GM15510 (cell line): Measurements from ENCODE around the gene RB1.

ENCODE experiments used
- POLR2A ChIP-seq: IDR thresholded peaks from 3 replicates; pipeline ENCODE4 v1.6.1; 2011; ENCODE audit warnings: borderline replicate concordance; ENCODE audit not compliant: insufficient read length; ENCODE audit errors: extremely low read depth

The RB1 gene

DNA sequence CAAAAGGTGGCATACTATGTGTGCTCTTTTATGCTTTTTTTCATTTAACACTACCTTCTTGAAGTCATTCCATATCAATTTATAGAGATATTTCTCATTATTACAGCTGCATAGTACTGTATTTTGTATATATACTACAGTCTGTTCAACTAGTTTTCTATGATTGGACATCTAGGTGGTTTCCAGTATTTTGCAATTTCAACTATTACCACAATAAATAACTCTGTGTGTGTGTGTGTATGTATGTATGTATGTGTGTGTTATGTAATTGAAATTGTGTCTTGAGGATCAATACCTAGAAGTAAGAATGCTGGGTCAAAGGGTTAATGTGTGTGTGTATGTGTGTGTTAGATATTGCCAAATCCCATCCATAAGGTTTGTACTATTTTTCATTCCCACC is 102.3 kb downstream of the RB1 start:
- TF ChIP-seq POLR2A = no peak

DNA sequence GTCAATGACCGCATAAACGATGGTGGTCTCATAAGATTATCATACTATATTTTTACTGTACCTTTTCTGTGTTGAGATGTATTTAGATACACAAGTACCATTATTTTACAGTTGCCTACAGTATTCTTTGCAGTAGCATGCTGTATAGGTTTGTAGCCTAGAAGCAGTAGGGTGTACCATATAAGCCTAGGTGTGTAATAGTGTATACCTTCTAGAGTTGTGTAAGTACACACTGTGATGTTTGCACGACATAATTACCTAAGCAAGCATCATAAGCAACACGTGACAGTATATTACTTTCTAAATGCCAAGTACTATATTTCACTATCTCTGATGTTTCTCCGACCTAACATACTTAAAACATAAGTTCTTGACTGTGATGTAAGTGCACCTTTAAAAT is 106.6 kb downstream of the RB1 start:
- TF ChIP-seq POLR2A = no peak

DNA sequence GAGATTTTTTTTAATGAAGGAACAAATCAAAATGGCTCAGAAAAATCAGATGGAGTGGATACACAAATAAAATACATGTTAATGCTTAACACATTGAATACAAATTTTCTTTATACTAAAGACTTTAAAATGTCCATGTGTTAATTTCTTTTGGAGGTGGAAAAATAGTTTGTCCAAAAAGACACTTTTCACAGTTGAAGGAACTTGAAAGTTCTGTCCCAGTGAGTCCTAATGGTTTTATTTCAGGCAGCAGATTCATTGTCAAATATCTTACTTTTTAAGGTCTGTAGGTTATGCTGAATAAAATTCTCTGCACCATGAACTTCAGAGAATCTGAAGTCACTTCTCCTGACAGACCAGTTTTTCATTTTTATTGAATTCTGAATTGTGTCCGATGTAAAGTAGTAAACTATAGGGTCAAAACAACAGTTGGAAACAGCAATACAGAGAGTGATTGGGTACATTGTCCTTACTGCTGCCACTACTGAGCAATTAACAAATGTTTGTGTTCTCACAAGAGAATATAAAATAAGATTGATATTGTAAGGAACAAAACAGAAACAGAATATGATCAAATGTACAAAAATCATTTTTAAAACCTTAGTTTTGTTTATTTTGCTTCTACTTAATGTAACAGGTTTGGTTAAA is 107.7 kb downstream of the RB1 start:
- TF ChIP-seq POLR2A = no peak

DNA sequence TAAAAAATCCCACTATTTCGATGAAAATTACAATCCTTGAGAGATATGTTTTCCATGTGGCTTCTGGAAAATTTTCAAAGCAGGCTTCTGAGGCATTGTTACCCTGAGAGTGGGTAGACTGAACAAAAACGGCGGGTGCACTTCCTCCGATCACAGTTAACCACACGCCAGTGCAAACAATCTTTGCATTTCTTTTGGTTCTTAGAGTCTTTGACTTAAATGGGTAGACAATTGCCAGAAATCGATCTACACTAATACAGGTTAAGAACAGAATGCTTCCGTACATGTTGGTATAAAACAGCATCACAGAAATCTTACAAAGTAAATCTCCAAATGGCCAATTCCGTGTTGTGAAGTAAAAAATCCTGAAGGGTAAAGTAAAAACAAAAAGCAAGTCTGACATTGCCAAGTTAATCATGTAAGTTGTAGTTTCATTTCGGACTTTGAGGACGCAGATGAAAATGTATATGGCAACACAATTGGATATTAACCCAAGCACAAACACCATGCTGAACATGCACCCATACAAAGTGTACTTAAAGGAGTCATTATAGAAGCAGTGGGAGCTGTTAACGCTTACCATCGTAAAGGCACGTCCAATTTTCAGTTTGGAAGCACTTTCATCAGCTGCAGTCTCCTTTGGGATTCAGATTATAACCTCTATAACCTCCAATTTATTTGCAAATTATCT is 108.4 kb downstream of the RB1 start:
- no peak for TF ChIP-seq POLR2A

DNA sequence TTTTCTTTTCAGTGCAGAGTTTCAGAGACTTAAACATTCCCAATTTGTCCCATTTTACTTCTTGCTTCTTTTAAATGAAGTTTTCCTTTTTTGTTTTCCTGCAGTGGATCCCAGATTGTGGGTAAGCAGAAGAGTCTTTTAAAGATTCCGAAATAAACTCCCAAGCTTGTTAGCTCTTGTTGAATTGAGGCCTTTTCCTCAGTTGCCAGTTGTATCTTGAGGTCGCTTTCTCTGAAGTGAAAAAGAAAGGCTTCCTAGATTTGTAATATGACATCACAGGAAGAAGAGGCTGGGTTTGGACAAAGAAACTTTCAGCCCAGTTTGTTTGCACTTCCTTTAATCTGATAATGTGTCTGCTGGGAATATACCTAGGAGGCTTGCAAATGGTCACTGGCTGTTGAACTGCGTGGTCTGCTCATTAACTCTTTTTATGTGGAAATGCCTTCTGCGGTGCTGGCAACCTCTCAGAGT is 109.4 kb downstream of the RB1 start, which contains the start of gene LPAR6:
Gene LPAR6 (minus strand): TSS at position 233 of the 471 bp plus-strand sequence. CDS start 690 bp downstream, outside the sequence.
- no peak for TF ChIP-seq POLR2A

DNA sequence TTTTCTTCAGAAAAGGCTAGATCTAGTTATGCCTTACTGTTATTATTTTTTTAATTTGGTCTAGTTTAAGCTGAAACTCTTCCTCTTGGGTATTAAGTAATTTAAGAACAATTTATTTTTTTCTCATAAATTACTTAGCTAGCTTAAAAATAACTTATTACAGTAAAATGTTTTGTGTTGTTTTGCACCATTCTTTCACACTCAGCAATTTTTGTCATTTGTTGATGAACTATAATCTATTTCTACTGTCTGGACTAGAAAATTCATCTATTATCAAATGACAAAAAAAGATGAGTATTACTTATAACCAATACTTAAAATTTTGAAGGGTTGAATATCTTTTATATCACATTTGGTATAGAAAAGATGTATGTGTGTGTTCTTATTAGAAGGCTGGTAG is 111.0 kb downstream of the RB1 start:
- TF ChIP-seq POLR2A = no peak

DNA sequence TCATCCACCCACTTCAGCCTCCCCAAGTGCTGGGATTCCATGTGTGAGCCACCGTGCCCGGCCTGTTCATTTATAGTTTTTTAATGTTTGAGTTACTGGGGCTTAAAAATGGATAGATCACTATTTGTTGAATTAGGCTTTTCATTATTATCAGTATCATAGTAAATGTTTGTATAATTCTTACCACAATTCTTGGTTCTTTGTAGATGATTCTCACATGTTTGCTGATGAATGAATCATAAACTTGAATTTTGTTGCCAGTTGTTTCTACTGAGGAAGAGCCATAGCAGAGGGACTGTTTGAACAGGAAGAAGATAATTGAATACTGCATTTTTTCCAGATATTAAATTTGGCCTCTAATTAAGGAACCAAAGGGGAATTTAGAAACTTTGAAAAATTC is 112.0 kb downstream of the RB1 start:
- no peak for TF ChIP-seq POLR2A

DNA sequence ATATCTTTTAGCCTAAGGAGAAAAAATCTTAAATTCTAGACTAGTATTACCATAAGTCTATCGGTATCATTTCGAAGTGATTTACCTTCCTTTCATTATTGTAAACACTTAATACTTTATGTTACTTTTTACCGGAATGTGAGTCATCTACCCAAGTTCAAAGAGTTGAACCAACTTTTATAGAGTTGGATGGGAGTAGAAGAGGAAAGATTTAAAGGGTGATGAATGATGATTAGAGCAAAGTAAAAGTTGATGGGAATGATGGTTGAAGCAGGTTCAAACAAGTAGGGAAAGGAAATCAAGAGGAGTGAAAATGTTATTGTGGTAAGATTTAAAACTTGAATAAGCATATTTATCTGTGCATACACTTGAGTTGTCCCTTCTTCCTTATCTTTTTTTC is 120.7 kb downstream of the RB1 start:
- TF ChIP-seq POLR2A = no peak

DNA sequence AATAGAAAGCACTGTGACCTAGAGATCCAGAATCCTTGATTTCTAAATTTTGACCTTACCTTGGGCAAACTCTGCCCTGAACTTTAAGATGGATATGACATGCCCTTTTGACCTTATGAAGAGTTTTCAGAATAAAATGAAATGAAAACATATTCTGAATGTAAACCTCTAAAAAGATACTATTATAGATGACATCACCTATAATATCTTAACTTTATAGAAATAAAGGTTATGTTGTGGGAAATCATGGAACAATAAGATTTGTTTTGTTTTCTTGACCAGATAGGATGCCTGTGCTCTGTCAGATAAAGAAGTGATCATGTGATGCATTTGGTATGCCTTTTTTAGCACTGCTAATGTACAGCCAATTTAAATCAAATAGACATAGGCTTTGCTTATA is 122.5 kb downstream of the RB1 start:
- no peak for TF ChIP-seq POLR2A

DNA sequence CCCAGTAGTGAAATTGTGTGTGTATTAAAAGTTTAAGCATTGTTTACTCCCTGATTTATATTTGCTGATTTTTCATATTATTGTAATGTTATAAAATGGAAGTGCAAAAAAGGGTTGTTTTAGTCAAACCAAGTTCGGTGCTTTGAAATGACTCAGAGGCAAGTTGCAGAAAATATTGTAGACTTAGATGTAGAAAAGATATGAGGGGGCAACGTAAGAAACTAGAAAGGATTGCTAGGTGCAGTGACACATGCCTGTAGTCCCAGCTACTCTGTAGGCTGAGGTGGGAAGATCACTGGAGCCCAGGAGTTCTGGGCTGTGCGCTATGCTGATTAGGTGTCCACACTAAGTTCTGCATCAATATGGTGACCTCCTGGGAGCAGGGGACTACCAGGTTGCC is 125.5 kb downstream of the RB1 start:
- no peak for TF ChIP-seq POLR2A

DNA sequence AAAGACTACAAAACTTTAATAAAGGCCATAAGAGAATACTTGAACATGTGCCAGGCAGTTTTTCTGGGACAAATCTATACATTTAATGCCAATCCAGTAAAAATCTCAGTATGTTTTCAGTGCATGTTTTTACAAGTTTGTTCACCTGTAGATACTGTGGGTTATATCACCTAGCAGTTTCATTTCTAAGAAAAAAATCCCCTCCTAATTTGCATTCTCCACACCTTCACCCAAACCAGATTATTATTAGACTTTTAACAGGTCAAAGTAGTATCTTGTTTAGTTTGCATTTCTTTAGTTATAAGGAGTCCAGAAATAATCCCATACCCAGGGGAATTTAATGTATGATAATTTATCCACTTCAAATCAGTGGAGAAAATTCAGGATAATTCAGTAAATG is 126.3 kb downstream of the RB1 start:
- no peak for TF ChIP-seq POLR2A

DNA sequence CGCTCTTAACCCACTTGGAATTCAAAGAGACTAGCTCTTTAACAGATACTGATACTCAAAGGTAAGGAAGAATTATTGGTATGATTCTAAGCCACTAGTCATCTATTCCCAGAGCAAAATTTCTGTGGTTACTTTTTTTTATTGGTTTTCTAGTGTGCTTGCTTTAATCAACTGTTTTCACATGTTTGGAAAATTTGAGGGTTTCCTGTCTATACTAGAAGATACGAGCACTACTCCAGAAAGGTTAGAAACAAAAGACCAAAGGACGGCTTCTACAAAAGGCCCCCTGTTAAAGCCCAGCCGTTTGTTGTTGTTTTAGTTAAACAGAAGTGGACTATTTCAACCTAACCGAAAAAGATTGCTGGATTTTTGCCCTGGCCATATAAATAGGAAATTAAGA is 127.9 kb downstream of the RB1 start:
- no peak for TF ChIP-seq POLR2A

DNA sequence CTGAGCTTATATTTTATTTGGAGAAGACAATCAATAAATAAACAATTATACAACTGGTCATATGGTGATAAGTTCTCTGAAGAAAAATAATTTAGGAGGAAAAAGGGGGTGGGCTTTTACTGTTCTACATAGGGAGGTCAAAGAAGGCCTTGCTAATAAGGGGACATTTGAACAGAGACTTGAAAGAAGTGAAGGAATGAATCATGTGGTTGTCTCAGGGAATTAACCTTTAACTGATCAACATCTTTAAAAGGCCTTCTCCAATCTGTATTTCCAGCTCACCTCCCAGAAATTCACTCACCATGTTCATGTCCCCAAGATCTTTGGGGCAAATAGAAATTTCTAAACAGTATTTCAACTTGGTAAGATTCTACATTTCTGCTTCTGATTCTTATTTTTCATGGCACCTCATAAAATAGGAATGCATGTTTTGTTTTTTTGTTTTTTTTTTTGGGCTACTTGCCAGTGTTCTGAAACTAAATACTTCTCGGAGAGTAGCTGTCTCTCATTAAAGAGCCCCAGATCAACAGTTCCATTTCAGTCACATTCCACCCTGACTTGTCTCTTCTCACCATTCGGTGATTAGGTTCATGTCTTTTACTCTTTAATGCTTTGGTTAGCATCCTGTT is 128.6 kb downstream of the RB1 start:
- no peak for TF ChIP-seq POLR2A

DNA sequence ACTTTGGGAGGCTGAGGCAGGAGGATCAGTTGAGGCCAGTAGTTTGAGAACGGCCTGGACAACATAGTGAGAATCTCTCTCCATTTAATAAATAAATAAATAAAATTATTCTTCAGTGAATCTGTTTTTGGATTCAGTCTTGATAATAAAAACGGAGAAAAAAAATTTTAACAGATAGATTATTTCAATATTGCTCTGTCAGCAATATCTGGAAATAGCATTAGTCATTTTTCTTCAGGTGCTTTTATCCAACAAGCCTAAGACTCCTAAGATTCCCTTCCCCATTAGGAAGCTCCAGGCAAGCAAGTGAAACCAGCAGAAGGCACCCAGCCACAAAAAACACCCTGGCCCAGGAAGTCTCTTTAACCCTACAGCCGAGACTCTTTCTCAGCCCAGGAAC is 130.6 kb downstream of the RB1 start:
- TF ChIP-seq POLR2A = no peak

DNA sequence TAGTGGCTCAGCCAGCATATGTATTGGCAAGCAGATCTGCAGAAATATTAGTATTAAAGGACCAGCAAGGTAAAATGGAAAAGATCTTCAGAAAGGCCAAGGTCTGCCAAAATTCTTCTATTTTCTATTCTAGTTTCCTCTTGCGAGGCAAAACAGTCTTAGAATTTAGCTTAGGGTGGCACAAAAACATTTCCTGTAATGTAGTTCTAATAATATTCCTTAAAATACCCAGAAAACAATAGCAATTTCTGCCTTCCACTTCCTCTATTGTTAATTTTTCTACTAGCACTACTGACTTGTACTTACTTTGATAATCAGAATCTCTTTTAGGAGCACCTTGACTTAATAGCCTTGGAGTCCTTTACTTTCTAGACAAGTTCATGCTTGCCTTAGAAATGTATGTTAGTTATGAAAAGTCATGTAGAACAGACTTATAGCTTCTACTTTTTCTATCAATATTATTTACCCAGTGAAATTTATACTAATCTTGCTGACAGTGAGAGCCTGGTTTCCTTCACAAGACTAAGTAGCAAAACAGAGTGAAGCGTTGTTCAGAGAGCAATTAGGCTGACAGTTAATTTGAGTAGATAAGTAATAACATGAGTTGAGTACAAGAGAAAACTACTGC is 133.2 kb downstream of the RB1 start:
- TF ChIP-seq POLR2A = no peak

DNA sequence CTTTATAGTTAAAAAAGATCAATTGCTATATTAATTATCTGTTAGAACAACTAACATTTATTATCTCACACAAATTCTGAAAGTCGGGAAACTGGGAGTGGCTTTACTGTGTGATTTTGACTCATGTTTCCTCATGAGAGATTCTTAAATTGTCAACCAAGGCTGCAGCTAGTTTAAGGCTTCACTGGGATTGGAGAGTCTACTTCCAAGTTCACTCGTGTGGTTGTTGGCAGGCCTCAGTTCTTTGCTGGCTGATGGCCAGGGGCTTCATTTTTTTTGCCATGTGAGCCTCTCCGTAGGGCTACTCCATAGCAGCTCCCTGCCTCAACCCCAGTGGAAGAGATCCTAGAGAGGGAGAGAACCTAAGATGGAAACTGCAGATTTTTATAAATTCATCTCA is 133.8 kb downstream of the RB1 start:
- no peak for TF ChIP-seq POLR2A

DNA sequence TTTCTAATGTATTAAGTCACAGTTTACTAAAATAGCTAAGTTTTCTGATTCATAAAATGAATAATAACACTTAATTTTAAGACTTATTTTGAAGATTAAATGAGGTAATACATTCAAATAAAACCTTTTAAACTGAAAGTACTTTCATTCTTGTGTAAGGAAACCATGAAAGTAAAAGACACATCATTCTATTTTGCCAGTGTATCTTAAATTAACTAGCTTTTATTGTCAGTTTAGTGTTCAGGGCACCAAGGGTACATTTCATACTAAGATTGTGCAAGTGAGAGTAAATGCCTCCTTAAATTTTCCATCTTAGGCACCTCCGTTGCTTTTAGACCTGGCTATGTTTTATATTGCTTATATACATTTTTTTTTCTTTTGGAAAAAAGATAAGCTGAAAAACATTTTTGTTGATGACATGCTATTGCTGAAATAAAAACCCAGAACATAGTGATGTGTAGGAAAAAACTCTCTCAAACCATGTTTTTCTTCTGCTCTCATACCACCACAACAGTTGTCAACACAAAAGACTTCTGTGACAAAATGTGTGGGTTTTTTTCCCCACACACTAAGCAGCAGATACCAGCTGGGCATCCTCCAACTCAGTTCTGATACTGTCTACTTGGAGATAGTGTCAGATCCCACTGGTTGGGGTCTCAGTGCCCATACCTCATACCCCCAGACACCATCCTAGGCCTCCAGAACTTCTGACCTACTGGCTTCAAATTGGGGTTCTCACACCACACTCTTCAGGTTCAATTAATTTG is 140.1 kb downstream of the RB1 start:
- TF ChIP-seq POLR2A = no peak
